Ishikawa (cell line): ENCODE data around the gene CORO7.

Experiments used
- CEBPB ChIP-seq: IDR thresholded peaks from 2 replicates; pipeline ENCODE4 v1.6.1; 2012
- CREB1 ChIP-seq: IDR thresholded peaks from 2 replicates; pipeline ENCODE4 v1.6.1; 2012; ENCODE audit warnings: low read depth
- EGR1 ChIP-seq: IDR thresholded peaks from 2 replicates; pipeline ENCODE4 v1.6.1; 2012
- EP300 ChIP-seq: IDR thresholded peaks from 2 replicates; pipeline ENCODE4 v1.6.1; 2012; ENCODE audit warnings: borderline replicate concordance
- FOXM1 ChIP-seq: IDR thresholded peaks from 2 replicates; pipeline ENCODE4 v1.6.1; 2012; ENCODE audit warnings: low read depth, borderline replicate concordance
- MAX ChIP-seq: IDR thresholded peaks from 2 replicates; pipeline ENCODE4 v1.6.1; 2012
- NFIC ChIP-seq: IDR thresholded peaks from 2 replicates; pipeline ENCODE4 v1.6.1; 2012
- RAD21 ChIP-seq: IDR thresholded peaks from 2 replicates; pipeline ENCODE4 v1.6.1; 2012; ENCODE audit warnings: low read depth
- TAF1 ChIP-seq: IDR thresholded peaks from 2 replicates; pipeline ENCODE4 v1.6.1; 2012; ENCODE audit warnings: low read depth, mild to moderate bottlenecking
- TCF12 ChIP-seq: IDR thresholded peaks from 2 replicates; pipeline ENCODE4 v1.6.1; 2012; ENCODE audit warnings: low read depth
- TEAD4 ChIP-seq: IDR thresholded peaks from 2 replicates; pipeline ENCODE4 v1.6.1; 2012
- YY1 ChIP-seq: IDR thresholded peaks from 2 replicates; pipeline ENCODE4 v1.6.1; 2012; ENCODE audit warnings: low read depth
- ZBTB7A ChIP-seq: IDR thresholded peaks from 2 replicates; pipeline ENCODE4 v1.6.1; 2012; ENCODE audit warnings: low read depth
- TF ChIP-seq, protein P1 (sequence below): IDR thresholded peaks from 2 replicates; pipeline ENCODE4 v1.6.1; 2012
- TF ChIP-seq, protein P2 (sequence below): IDR thresholded peaks from 2 replicates; pipeline ENCODE4 v1.6.1; 2012; ENCODE audit warnings: low read depth, mild to moderate bottlenecking

CORO7 gene

GRCh38 chr16:4366016-4366415, 50.4 kb downstream of the CORO7 start:
- TF ChIP-seq TEAD4 (no peak), NFIC (no peak), ZBTB7A (no peak), CREB1 (no peak), CEBPB (no peak)

DNA sequence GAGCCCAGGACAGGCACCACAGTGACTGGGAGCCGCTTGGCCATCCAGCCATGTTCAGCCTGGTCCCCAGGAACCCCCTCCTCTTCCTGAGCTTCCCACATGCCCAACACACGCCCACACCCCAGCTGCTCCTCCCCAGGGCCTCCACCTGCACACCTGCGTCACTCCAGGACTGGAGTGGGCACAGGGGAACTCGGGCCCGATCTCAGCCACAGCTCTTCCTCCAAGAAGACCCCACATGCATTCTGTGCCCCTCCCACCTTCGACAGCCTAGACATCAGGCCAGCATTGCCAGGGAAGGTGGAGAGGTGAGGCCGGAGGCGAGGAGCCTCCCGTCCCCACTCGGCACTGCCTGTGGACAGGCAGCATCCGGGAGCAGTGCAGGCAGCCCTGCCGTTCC, 50.8 kb downstream of the CORO7 start:
- TF ChIP-seq NFIC (no peak), FOXM1 (no peak), EGR1 (no peak), EP300 (no peak), CEBPB (no peak), MAX (no peak), YY1 (no peak), ZBTB7A (no peak), TCF12 (no peak), RAD21 (no peak), TEAD4 (no peak), TAF1 (no peak), CREB1 (no peak)
- TF ChIP-seq, protein P1, sequence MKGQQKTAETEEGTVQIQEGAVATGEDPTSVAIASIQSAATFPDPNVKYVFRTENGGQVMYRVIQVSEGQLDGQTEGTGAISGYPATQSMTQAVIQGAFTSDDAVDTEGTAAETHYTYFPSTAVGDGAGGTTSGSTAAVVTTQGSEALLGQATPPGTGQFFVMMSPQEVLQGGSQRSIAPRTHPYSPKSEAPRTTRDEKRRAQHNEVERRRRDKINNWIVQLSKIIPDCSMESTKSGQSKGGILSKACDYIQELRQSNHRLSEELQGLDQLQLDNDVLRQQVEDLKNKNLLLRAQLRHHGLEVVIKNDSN = no peak
- TF ChIP-seq, protein P2, sequence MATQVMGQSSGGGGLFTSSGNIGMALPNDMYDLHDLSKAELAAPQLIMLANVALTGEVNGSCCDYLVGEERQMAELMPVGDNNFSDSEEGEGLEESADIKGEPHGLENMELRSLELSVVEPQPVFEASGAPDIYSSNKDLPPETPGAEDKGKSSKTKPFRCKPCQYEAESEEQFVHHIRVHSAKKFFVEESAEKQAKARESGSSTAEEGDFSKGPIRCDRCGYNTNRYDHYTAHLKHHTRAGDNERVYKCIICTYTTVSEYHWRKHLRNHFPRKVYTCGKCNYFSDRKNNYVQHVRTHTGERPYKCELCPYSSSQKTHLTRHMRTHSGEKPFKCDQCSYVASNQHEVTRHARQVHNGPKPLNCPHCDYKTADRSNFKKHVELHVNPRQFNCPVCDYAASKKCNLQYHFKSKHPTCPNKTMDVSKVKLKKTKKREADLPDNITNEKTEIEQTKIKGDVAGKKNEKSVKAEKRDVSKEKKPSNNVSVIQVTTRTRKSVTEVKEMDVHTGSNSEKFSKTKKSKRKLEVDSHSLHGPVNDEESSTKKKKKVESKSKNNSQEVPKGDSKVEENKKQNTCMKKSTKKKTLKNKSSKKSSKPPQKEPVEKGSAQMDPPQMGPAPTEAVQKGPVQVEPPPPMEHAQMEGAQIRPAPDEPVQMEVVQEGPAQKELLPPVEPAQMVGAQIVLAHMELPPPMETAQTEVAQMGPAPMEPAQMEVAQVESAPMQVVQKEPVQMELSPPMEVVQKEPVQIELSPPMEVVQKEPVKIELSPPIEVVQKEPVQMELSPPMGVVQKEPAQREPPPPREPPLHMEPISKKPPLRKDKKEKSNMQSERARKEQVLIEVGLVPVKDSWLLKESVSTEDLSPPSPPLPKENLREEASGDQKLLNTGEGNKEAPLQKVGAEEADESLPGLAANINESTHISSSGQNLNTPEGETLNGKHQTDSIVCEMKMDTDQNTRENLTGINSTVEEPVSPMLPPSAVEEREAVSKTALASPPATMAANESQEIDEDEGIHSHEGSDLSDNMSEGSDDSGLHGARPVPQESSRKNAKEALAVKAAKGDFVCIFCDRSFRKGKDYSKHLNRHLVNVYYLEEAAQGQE = no peak

- TF ChIP-seq NFIC (no peak), YY1 (no peak), FOXM1 (no peak), MAX (no peak), RAD21 (no peak), TCF12 (no peak), TAF1 (no peak), EGR1 (no peak), CEBPB (no peak), EP300 (no peak)
- TF ChIP-seq, protein P1 = no peak
- TF ChIP-seq, protein P2 = no peak
Observed at GRCh38 chr16:4365014-4365406, 51.4 kb downstream of the CORO7 start.

DNA sequence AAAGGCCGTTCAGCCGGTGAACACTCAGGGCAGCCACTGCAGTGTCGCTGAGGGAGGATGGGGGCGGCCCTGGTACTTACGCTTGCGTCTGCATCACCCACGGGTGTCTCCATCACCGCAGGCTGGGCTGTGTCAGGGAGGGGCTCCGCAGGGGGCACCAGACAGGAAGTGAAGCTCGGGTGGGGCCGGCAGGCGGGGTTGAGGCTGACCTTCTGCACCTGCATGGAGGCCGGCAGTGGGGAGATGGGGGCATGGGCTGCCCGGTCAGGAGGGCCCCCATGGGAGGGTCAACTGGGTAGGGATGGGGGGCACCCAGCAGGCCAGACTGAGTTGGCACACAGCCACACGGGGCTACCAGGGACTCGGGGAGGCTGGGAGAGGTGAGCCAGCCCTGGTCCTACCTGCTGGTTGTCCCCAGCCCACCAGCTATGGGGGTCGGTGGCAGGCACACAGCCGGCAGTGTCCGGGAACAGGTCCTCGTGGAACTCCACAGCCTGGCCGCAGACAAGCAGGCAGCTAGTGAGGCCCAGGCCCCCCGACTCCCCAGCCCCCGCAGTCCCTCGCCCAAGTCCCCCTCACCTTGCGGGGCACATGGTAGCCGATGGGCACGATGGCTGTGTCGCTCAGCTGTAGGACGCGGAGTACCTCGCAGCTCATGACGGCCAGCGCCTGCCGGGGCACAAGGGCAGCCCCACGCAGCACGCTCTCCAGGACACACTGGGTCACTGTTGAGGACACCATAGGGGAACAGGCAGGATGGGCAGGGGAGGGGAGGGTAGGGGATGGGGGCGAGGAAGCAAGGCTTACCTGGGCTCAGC, 52.0 kb downstream of the CORO7 start:
- TF ChIP-seq CREB1 (no peak), ZBTB7A (no peak), TCF12 (no peak), EP300 (no peak)
- TF ChIP-seq, protein P2 = no peak
- TF ChIP-seq, protein P1 = no peak
